ENCODE data around the gene KRTAP5-4.

The KRTAP5-4 gene

DNA sequence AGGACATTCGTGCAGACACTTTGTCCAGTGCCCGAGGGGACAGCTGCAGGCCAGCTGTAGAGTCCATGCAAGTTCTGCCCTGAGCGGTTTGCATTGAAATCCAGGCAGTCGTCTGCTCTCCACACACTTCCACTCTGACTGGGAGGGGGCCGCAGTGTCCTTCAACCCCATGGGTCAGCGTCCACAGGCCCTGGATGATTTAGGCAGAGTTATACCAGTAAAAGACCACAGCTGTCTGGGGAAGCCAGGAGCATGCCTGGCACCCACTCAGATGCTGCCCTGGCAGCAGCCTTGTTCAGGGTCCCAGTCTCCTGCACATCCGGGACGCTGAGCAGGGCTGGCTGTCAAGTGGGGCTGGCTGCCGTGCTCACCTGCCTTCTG lies 34.1 kb upstream of the KRTAP5-4 start:
- no peak for DNase-seq (ENCODE audit: low read depth)
- no peak overlapping the region for H3K4me3 ChIP-seq (ENCODE audit: low read length)
- TF ChIP-seq, protein P1, sequence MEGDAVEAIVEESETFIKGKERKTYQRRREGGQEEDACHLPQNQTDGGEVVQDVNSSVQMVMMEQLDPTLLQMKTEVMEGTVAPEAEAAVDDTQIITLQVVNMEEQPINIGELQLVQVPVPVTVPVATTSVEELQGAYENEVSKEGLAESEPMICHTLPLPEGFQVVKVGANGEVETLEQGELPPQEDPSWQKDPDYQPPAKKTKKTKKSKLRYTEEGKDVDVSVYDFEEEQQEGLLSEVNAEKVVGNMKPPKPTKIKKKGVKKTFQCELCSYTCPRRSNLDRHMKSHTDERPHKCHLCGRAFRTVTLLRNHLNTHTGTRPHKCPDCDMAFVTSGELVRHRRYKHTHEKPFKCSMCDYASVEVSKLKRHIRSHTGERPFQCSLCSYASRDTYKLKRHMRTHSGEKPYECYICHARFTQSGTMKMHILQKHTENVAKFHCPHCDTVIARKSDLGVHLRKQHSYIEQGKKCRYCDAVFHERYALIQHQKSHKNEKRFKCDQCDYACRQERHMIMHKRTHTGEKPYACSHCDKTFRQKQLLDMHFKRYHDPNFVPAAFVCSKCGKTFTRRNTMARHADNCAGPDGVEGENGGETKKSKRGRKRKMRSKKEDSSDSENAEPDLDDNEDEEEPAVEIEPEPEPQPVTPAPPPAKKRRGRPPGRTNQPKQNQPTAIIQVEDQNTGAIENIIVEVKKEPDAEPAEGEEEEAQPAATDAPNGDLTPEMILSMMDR (conservative IDR thresholded peaks at IDR 0.05; ENCODE audit: low read depth, low read length) = no peak

DNA sequence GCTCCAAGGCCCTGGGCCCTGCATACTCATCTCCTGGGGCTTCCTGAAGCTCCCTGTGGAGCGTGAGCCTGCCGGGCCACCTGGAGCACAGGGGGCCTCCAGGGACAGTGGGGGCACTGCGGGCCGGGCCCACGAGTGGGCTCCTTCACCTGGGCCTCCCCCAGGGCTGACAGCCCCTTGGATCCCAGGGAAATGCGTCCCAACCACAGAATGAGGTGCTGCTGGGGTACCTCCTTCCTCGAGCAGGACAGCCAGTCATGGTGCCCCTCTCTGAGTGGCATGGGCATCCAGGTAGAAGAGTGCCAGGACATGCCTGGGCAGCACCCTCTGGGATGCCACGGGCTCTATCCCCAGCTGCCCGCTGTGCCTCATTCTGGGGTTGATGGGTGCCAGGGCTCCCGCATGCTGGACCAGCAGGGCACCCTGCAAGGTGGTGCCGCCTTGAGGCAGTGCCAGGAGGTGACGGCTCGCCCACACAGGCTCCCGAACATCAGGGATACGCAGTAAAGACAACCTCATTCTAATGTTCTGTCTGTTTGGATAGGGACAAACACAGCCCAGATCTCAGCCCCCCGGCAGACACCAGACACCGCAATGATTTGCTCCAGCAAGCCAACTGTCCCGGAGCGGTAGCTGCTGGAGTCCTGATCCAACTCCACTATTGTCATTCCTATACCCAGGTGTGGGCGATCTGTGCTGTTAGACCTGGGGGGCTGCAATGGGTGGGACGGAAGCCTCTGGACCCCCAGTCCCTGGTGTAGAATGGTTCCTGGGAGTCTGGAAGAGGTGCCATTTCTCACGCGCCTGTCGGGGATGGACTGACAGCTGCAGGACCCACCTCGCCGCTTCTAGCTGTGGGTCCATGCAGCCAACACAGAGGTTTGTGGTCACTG lies 33.5 kb upstream of the KRTAP5-4 start:
- no peak overlapping the region for H3K4me3 ChIP-seq (ENCODE audit: low read length)
- DNase-seq (ENCODE audit: low read depth) = no peak
- TF ChIP-seq, protein P1 (conservative IDR thresholded peaks at IDR 0.05; ENCODE audit: low read depth, low read length) = no peak

DNA sequence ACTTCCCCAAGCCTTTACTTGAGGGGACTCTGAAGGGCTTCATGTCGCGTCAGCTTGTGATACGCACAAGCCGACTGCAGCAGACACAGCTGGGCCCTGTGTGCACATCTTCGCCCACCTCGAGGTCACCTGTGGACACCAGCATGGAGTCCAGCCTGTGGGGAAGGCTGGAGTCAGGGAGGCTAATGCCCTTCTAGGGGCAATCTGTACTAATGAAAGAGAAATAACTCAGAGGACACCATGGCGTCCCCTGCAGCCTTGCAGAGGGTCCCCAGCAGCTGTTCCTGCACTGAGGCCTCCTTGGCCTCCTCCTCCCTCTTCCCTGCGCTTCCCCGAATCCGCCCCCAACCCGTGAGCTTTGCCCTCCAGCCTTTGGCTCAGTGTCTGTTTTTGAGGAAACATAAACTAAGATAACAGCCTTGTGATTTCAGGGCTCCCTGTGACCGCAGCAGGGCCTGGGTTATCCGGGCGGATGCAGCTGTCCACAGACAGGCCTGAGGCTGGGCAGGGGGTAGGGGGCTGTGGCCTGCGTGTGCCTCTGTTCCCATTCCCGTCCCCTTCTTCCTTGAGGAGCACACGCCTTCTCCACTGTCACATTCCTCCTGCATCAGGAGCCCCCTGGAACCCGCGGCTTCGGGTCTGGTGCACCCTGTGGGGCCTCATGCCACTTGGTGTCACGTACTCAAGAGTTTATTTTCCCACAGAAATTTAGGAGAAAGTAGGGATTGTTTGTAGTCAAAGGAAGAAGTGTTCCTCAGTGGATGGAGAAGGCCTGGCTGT lies 32.6 kb upstream of the KRTAP5-4 start:
- DNase-seq (ENCODE audit: low read depth) = no peak
- no peak overlapping the region for H3K4me3 ChIP-seq (ENCODE audit: low read length)
- TF ChIP-seq, protein P1 (conservative IDR thresholded peaks at IDR 0.05; ENCODE audit: low read depth, low read length) = no peak

DNA sequence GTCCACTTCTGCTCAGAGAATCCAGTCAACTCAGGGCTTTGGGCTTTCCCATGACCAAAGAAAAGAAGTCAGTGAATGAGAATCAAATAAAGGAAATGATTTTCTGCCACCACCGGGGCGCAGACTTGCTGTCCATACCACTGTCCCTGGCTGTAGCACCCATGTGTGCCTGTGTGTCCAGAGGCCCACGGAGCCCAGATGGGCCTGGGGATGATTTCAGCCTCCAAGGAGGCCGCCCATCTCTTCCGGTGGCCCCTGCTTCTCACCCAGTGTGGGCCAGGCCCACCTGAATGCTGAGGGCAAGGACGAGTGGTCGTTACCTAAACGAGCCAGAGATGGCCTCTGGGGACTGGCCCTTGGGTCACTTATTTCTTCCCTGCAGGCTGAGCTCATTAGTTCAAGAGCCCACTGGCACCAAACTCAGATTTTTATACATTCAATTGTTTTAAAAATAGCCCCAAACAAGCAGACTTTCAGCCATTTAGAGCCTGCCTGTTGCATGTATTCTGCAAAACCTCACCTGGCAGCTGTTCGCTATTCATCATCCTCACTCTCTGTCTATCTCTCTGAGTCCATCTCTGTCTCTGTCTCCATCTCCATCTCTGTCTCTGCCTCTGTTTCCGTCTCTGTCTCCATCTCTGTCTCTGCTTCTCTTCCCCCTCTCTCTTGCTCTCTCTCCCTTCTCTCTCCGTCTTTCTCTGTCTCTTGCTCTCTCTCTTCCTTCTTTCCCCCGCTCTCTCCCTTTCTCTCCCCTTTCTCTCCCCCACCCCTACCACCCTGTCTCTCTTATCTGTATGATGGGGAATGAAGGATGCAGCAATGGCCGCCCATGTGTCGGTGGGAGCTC lies 31.8 kb upstream of the KRTAP5-4 start:
- DNase-seq (ENCODE audit: low read depth) = no peak
- TF ChIP-seq, protein P1 (conservative IDR thresholded peaks at IDR 0.05; ENCODE audit: low read depth, low read length) = no peak
- no peak overlapping the region for H3K4me3 ChIP-seq (ENCODE audit: low read length)

DNA sequence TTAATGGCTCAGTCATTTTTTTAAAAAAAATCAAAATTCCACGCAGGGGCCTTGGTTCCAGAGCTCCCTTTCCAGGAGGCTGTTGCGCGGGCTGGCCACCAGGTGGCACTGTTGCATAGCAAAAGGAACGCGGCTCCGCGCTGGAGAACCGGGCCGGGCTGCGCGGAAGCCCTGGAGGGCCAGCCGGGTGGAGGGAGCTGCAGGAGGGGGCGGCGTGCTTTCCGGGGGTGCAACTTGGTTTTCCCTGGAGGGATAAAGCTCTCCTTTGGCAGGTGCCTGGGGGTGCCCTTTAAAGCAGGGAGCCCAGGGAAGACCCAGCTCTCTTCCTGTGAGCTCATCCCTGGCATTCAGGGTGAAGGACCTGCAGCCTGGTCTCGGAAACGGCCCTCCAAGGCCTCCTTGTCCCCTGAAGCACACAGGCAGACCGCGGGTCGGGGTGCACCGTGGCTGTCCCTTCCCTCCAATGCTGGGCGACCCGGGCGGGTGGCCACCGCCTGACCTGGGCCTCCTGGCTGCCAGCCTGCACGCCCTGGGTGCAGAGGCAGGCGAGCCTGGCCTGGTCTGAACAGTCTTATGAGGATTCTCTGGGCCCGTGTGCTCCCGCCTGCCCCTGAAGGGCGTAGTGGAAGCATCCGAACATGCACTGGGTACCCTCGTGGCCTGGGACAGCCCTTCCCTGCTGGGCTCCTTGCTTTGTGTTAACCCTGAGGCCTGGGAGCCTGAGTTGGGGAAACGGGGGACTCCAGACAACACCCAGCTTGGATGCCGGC lies 31.0 kb upstream of the KRTAP5-4 start:
- no peak overlapping the region for H3K4me3 ChIP-seq (ENCODE audit: low read length)
- no peak for DNase-seq (ENCODE audit: low read depth)
- TF ChIP-seq, protein P1 (conservative IDR thresholded peaks at IDR 0.05; ENCODE audit: low read depth, low read length) = peak; percentile 91

DNA sequence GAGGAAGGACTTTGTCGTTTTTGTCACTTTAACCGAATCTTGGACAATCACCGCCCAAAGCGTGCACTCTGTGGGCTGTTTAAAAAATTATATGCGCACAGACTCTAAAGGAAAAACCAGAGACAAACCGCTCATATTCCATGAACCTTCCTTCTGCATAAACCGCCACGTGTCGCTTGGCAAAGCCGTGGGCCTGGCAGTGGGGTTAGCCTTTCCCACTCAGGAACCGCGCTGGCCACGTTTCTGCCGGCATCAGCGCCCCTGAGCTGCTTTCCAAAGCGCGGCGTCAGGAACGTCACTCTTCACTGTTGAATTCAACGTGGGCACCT lies 30.5 kb upstream of the KRTAP5-4 start:
- H3K4me3 ChIP-seq (ENCODE audit: low read length) = no peak overlapping the region
- DNase-seq (ENCODE audit: low read depth) = no peak

More for the DNA sequence above, 30.5 kb upstream of the KRTAP5-4 start:
- TF ChIP-seq, protein P1 (conservative IDR thresholded peaks at IDR 0.05; ENCODE audit: low read depth, low read length) = no peak
